ENCODE data around the gene LRMDA. TPM values are rescaled to one million over a fixed set of nuclear protein-coding genes. Genes with fewer than 3 reads are reported as not detected.

LRMDA gene
- total and polyA plus RNA-seq, 2 of the 13 experiments (the other 11 are each of a cell fraction or from before 2014, with no cell fraction given) = 13.4 to 22.0 TPM

GRCh38 chr10:75742355-75742754, 310.9 kb downstream of the LRMDA start:
- 100% methylated on average over 1 of the region's 1 CpG for WGBS (ENCODE audit: low lambda C conversion rate)
- Histone ChIP-seq H3K27ac (ENCODE audit: extremely low read length, insufficient read depth, low read length) (no peak overlapping the region), H3K36me3 (replicated peaks in 1 of 2; ENCODE audit: control insufficient read depth in 1 of 2, insufficient read depth in 2 of 2, low read length in 2 of 2) (no peaks in the 10 kb centered on the region), H4K20me1 (ENCODE audit: insufficient read depth, low read length) (no peaks in the 10 kb centered on the region), H3K79me2 (ENCODE audit: insufficient read depth, low read length) (no peaks in the 10 kb centered on the region), H3K4me2 (ENCODE audit: low read depth, low read length) (no peak overlapping the region), H3K27me3 (ENCODE audit: control insufficient read depth in 1 of 2, insufficient read depth in 2 of 2, low read length in 2 of 2) (no peaks in the 10 kb centered on the region), H3K9me3 (ENCODE audit: low read length) (no peaks in the 10 kb centered on the region), H2AFZ (ENCODE audit: low read length) (no peak overlapping the region), H3K4me3 (replicated peaks in 1 of 3; ENCODE audit: insufficient read depth in 1 of 3, low read depth in 2 of 3, low read length in 3 of 3) (no peak overlapping the region), H3K9ac (ENCODE audit: insufficient read depth, low read depth, low read length) (no peak overlapping the region), H3K4me1 (ENCODE audit: insufficient read depth, low read length) (peaks cover 63% of the 10 kb centered on the region)
- BruUV-seq (replicated peaks) = no TSS peak
- FAIRE-seq = no peak
- TF ChIP-seq MNT (IDR thresholded peaks at IDR 0.05) (peak; percentile 28; the same call in 1 of the 2 replicates), PRDM15 (CRISPR knock-in tag; IDR thresholded peaks at IDR 0.05) (no peak), SRSF1 (optimal IDR thresholded peaks at IDR 0.05; ENCODE audit: low read depth, low read length) (no peak)
- no peak for DNase-seq (ENCODE audit: low spot score)
- intact Hi-C loops (cut with micrococcal nuclease; ENCODE audit: unreplicated experiment) (no loop called here), in situ Hi-C loops (cut with HindIII; ENCODE audit: extremely low pct_ligation_motif_present, low pct_unique_long_range_greater_than_20kb) (no loop called here)
- ChIA-PET POLR2A (interaction anchor here (1.2 to 2.3 kb wide), 2 partner anchors 10 to 35 kb away, joined by 3 to 8 read pairs; no protein-coding TSS in a partner anchor), CTCF (ENCODE audit: low intra/inter-chr PET ratio, low total read pairs) (no interaction called here)
- no peak for ATAC-seq

Measured in HepG2 (cell line).